ENCODE results near the gene TCEAL9. TPM values are rescaled to one million over a fixed set of nuclear protein-coding genes. Genes with fewer than 3 reads are reported as not detected.
"Not testable (repeated sequence)": the region's sequence is repeated elsewhere in the genome, so short reads cannot be mapped to it uniquely, and the experiment has no call there.

The TCEAL9 gene
- total RNA-seq, 4 donors from 2014 or later = 18.3 to 64.1 (median 26.5) TPM

DNA sequence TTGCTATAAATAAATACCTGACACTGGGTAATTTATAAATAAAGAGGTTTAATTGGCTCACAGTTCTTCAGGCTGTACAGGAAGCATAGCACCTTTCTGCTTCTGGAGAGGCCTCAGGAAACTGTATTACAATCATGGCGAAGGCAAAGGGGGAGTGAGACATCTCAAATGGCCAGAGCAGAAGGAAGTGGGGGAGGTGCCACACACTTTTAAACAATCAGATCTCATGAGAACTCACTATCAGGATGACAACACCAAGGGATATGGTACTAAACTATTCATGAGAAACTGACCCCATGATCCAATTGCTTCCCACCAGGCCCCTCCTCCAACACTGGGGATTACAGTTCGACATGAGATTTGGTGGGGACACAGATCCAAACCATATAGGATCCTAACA, 11.7 kb upstream of the TCEAL9 start:
- in situ Hi-C loops (cut with MboI; ENCODE audit: low pct_ligation_motif_present in 1 of 4, low pct_unique_long_range_greater_than_20kb in 1 of 4, low sequenced_read_pairs in 3 of 4) (loop anchor here in 2 of 4 donors (10.0 to 25.0 kb wide), 2 partner anchors 118 to 120 kb away; no protein-coding TSS in a partner anchor), intact Hi-C loops (cut with DNase I; ENCODE audit: low total_unique reads) (loop anchor here (10.0 kb wide), 1 partner anchor 120 kb away; no protein-coding TSS in a partner anchor)
- Histone ChIP-seq H3K4me3 (no peak overlapping the region), H3K27me3 (no peaks in the 10 kb centered on the region), H3K27ac (no peak overlapping the region), H3K9me3 (no peaks in the 10 kb centered on the region), H3K36me3 (no peaks in the 10 kb centered on the region), H3K4me1 (no peaks in the 10 kb centered on the region)
- DNase-seq = no peak
- 66% methylated on average over 2 of the region's 2 CpGs; no CpG with 5 or more reads in 1 of the 2 donors for WGBS, 2 donors (ENCODE audit: low coverage in 1 of 2)
- no peak for TF ChIP-seq EP300 (IDR thresholded peaks at IDR 0.05; ENCODE audit: low read depth)
- no peak for TF ChIP-seq POLR2A (IDR thresholded peaks at IDR 0.05)
- no peak for TF ChIP-seq POLR2AphosphoS5 (IDR thresholded peaks at IDR 0.05)
- TF ChIP-seq, protein P1, sequence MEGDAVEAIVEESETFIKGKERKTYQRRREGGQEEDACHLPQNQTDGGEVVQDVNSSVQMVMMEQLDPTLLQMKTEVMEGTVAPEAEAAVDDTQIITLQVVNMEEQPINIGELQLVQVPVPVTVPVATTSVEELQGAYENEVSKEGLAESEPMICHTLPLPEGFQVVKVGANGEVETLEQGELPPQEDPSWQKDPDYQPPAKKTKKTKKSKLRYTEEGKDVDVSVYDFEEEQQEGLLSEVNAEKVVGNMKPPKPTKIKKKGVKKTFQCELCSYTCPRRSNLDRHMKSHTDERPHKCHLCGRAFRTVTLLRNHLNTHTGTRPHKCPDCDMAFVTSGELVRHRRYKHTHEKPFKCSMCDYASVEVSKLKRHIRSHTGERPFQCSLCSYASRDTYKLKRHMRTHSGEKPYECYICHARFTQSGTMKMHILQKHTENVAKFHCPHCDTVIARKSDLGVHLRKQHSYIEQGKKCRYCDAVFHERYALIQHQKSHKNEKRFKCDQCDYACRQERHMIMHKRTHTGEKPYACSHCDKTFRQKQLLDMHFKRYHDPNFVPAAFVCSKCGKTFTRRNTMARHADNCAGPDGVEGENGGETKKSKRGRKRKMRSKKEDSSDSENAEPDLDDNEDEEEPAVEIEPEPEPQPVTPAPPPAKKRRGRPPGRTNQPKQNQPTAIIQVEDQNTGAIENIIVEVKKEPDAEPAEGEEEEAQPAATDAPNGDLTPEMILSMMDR (IDR thresholded peaks at IDR 0.05) = no peak

DNA sequence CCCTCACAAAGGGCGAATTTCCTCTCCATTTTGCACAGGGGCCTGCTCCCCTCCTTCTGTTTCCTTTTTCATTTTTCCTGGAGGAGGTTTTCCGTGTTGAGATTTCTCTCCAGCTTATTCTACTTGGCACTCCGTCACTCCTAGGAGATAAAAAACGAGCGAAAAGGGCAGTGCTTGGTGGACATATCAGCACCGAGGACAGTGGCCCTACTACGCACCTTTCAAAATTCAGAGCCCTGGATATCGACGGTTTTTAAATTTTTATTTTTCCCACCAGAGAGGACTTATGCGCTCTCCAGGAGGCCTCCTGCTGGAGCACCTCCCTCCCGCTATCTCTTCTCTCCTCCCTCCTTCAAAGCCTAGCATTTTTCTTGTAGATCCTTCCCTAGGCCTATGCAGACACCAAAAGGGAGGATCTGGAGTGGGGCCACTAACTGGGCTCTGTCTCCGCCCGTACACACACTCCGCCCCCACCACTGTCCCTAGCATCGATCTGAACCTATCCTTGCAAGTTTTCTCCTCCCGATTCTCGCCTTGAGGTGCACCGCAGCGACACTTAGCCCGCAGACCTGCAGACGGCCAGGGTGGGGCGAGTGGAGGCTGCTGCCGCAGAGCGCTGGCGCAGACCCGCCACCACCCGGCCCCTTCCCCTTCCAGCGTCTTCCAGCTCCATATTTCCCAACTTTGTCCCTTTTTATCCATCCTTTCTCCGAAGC, 8.5 kb upstream of the TCEAL9 start:
- TF ChIP-seq POLR2AphosphoS5 (IDR thresholded peaks at IDR 0.05) (no peak), EP300 (IDR thresholded peaks at IDR 0.05; ENCODE audit: low read depth) (no peak), POLR2A (IDR thresholded peaks at IDR 0.05) (no peak)
- TF ChIP-seq, protein P1 (IDR thresholded peaks at IDR 0.05) = no peak
- intact Hi-C loops (cut with DNase I; ENCODE audit: low total_unique reads) (loop anchor here (10.0 kb wide), 1 partner anchor 117 kb away; no protein-coding TSS in a partner anchor), in situ Hi-C loops (cut with MboI; ENCODE audit: low pct_ligation_motif_present in 1 of 4, low pct_unique_long_range_greater_than_20kb in 1 of 4, low sequenced_read_pairs in 3 of 4) (loop anchor here in 2 of 4 donors (10.0 to 25.0 kb wide), 2 partner anchors 114 to 117 kb away; no protein-coding TSS in a partner anchor)
- H3K9me3 ChIP-seq = no peaks in the 10 kb centered on the region
- H3K27me3 ChIP-seq = no peaks in the 10 kb centered on the region
- WGBS, 2 donors (ENCODE audit: low coverage in 1 of 2) = 70 to 75% methylated on average over 9 to 29 of the region's 29 CpGs
- no peak for DNase-seq
- H3K27ac ChIP-seq = no peak overlapping the region
- no peak overlapping the region for H3K4me3 ChIP-seq
- no peaks in the 10 kb centered on the region for H3K4me1 ChIP-seq
- H3K36me3 ChIP-seq = no peaks in the 10 kb centered on the region

DNA sequence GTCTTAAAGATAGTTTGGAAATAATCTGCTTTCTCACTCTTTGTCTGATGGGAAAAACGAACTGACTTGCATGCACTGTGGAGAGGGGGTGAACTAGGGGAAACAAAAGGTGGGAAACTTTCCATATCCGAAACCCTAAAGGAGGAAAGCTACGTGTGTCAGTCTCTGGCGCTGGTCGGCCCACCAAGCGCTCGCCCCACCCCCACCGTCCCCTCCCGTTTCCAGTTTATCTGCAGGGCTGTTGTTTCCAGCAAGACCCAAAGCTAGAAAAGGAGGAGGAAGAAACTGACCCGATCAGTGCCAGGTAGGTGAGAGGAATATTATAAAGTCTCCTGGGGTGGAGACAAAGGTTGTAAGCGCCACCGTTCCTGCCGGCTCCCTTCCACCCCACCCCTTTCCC, 552 bp downstream of the TCEAL9 start:
- H3K4me1 ChIP-seq = no peaks in the 10 kb centered on the region
- no peaks in the 10 kb centered on the region for H3K36me3 ChIP-seq
- DNase-seq = peak; percentile 37
- peak overlapping the region; percentile 43 to 74 (median 64) for H3K4me3 ChIP-seq
- TF ChIP-seq, protein P1 (IDR thresholded peaks at IDR 0.05) = no peak
- TF ChIP-seq POLR2A (IDR thresholded peaks at IDR 0.05) = no peak
- no peak for TF ChIP-seq EP300 (IDR thresholded peaks at IDR 0.05; ENCODE audit: low read depth)
- TF ChIP-seq POLR2AphosphoS5 (IDR thresholded peaks at IDR 0.05) = no peak
- 26% methylated on average over 13 of the region's 13 CpGs; no CpG with 5 or more reads in 1 of the 2 donors for WGBS, 2 donors (ENCODE audit: low coverage in 1 of 2)
- intact Hi-C loops (cut with DNase I; ENCODE audit: low total_unique reads) (no loop called here), in situ Hi-C loops (cut with MboI; ENCODE audit: low pct_ligation_motif_present in 1 of 4, low pct_unique_long_range_greater_than_20kb in 1 of 4, low sequenced_read_pairs in 3 of 4) (no loop called here)
- H3K9me3 ChIP-seq = no peaks in the 10 kb centered on the region
- peak overlapping the region; percentile 87 to 92 (median 88) for H3K27ac ChIP-seq
- no peaks in the 10 kb centered on the region for H3K27me3 ChIP-seq

DNA sequence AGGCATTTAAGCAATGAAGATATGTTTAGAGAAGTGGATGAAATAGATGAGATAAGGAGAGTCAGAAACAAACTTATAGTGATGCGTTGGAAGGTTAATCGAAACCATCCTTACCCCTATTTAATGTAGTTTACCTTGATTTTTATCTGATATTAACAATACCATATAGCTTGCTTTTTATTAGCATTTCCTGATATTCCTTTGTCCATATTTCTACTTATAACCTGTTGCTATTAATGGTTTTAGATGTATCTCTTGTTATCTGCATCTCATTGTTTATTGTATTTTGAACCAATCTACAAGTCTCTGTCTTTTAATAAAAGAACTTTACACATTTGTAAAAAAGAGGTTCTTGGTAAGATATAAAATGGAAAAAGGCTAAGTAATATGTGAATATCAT, 1.6 kb downstream of the TCEAL9 start:
- Histone ChIP-seq H3K36me3 (no peaks in the 10 kb centered on the region), H3K27me3 (no peaks in the 10 kb centered on the region), H3K4me3 (peak overlapping the region in 1 of 4 donors; percentile 74), H3K9me3 (no peaks in the 10 kb centered on the region), H3K27ac (no peak overlapping the region), H3K4me1 (no peaks in the 10 kb centered on the region)
- intact Hi-C loops (cut with DNase I; ENCODE audit: low total_unique reads) (no loop called here), in situ Hi-C loops (cut with MboI; ENCODE audit: low pct_ligation_motif_present in 1 of 4, low pct_unique_long_range_greater_than_20kb in 1 of 4, low sequenced_read_pairs in 3 of 4) (no loop called here)
- DNase-seq = no peak
- WGBS, 2 donors (ENCODE audit: low coverage in 1 of 2) = 78 to 93% methylated on average over 2 of the region's 2 CpGs
- TF ChIP-seq POLR2AphosphoS5 (IDR thresholded peaks at IDR 0.05) (no peak), EP300 (IDR thresholded peaks at IDR 0.05; ENCODE audit: low read depth) (no peak), POLR2A (IDR thresholded peaks at IDR 0.05) (no peak)
- TF ChIP-seq, protein P1 (IDR thresholded peaks at IDR 0.05) = no peak

DNA sequence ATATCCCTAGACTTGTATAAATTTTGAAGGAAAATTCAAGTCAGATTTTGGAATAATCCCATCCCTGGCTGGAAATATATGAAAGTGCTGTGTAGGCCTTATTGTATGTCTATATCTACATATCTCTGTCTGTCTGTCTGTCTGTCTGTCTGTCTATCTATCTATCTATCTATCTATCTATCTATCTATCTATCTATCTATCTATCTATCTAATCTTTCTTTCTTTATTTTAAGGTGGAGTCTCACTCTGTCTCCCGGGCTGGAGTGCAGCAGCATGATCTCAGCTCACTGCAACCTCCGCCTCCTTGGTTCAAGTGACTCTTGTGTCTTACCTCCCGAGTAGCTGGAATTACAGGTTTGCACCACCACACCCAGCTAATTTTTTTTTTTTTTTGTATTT, 3.3 kb downstream of the TCEAL9 start:
- H3K4me1 ChIP-seq; H3K4me3 ChIP-seq; in situ Hi-C loops (cut with MboI; ENCODE audit: low pct_ligation_motif_present in 1 of 4, low pct_unique_long_range_greater_than_20kb in 1 of 4, low sequenced_read_pairs in 3 of 4); H3K27ac ChIP-seq; DNase-seq; intact Hi-C loops (cut with DNase I; ENCODE audit: low total_unique reads); H3K36me3 ChIP-seq; H3K27me3 ChIP-seq; H3K9me3 ChIP-seq: not testable (repeated sequence)
- 87% methylated on average over 3 of the region's 3 CpGs; no CpG with 5 or more reads in 1 of the 2 donors for WGBS, 2 donors (ENCODE audit: low coverage in 1 of 2)

Data from transverse colon (tissue), 4 donors.